GM04504 (cell line): ENCODE results near the gene MBNL1.

Experiments used
- DNase-seq: peaks from one replicate; pipeline ENCODE4 v3.0.0-alpha.2; 2012; ENCODE audit warnings: low read depth

The MBNL1 gene

GRCh38 chr3:152276681-152277080, 8.0 kb downstream of the MBNL1 start:
- no peak for DNase-seq

GRCh38 chr3:152277198-152277597, 8.5 kb downstream of the MBNL1 start:
- no peak for DNase-seq

GRCh38 chr3:152278756-152279427, 10.2 kb downstream of the MBNL1 start:
- no peak for DNase-seq

- DNase-seq: no peak
Observed at GRCh38 chr3:152279479-152279878, 10.8 kb downstream of the MBNL1 start.

GRCh38 chr3:152280539-152280938, 11.8 kb downstream of the MBNL1 start:
- DNase-seq: no peak

- DNase-seq: no peak
Observed at GRCh38 chr3:152281133-152281713, 12.5 kb downstream of the MBNL1 start.

- DNase-seq: no peak
Observed at GRCh38 chr3:152282813-152283212, 14.1 kb downstream of the MBNL1 start.

- DNase-seq: no peak
Observed at GRCh38 chr3:152283492-152284381, 15.0 kb downstream of the MBNL1 start.

- no peak for DNase-seq
Observed at GRCh38 chr3:152284906-152285305, 16.2 kb downstream of the MBNL1 start.

GRCh38 chr3:152285509-152285908, 16.8 kb downstream of the MBNL1 start:
- no peak for DNase-seq

- no peak for DNase-seq
Observed at GRCh38 chr3:152287898-152288576, 19.3 kb downstream of the MBNL1 start.

- DNase-seq: no peak
Observed at GRCh38 chr3:152288681-152289080, 20.0 kb downstream of the MBNL1 start.

- DNase-seq: no peak
Observed at GRCh38 chr3:152289708-152290107, 21.0 kb downstream of the MBNL1 start.

- no peak for DNase-seq
Observed at GRCh38 chr3:152290374-152290773, 21.6 kb downstream of the MBNL1 start.

- DNase-seq: no peak
Observed at GRCh38 chr3:152291238-152291637, 22.5 kb downstream of the MBNL1 start.

- DNase-seq: no peak
Observed at GRCh38 chr3:152291649-152292066, 22.9 kb downstream of the MBNL1 start.

- no peak for DNase-seq
Observed at GRCh38 chr3:152292366-152292765, 23.6 kb downstream of the MBNL1 start.

GRCh38 chr3:152293347-152294006, 24.7 kb downstream of the MBNL1 start:
- DNase-seq: no peak

- no peak for DNase-seq
Observed at GRCh38 chr3:152295344-152295743, 26.6 kb downstream of the MBNL1 start.

- DNase-seq: no peak
Observed at GRCh38 chr3:152295806-152296205, 27.1 kb downstream of the MBNL1 start.

GRCh38 chr3:152296382-152296781, 27.7 kb downstream of the MBNL1 start:
- no peak for DNase-seq

- DNase-seq: no peak
Observed at GRCh38 chr3:152296971-152297370, 28.2 kb downstream of the MBNL1 start.
